Activated CD8-positive, alpha-beta memory T cell treated with anti-CD3 and anti-CD28 coated beads, Interleukin-2, amount 10 ng/mL, durations not matched to agents 7 days and 5 days (primary cell): ENCODE measurements around the gene TSPO. TPM values are rescaled to one million over a fixed set of nuclear protein-coding genes. Genes with fewer than 3 reads are reported as not detected.
"Not testable (repeated sequence)": the region's sequence is repeated elsewhere in the genome, so short reads cannot be mapped to it uniquely, and the experiment has no call there.

Source experiments
- ATAC-seq: fragments of 150-1000 bp; cut with Tn5 transposase; one replicate; pipeline ENCODE4 v1.10.0; 2021; ENCODE audit warnings: moderate library complexity
- CTCF ChIA-PET: fragments of 350-600 bp; sonication (Branson Sonifier 250); formaldehyde crosslinking; loops from one replicate; lab custom pipeline; 2021; ENCODE audit warnings: antibody characterized with exemption; lab: Charles Lee
- DNase-seq: peaks from one replicate; pipeline ENCODE4 v3.0.0-alpha.2; 2020
- H3K27ac Mint-ChIP-seq: one replicate; pipeline ENCODE4 v1.8.0; 2021; ENCODE audit warnings: mild to moderate bottlenecking, mixed read lengths
- H3K27me3 Mint-ChIP-seq: one replicate; pipeline ENCODE4 v1.8.0; 2021; ENCODE audit warnings: mixed read lengths
- H3K36me3 Mint-ChIP-seq: one replicate; pipeline ENCODE4 v1.8.0; 2021; ENCODE audit warnings: mild to moderate bottlenecking, mixed read lengths
- H3K4me1 Mint-ChIP-seq: one replicate; pipeline ENCODE4 v1.8.0; 2021; ENCODE audit warnings: mixed read lengths
- H3K4me3 Mint-ChIP-seq: one replicate; pipeline ENCODE4 v1.8.0; 2021; ENCODE audit warnings: mild to moderate bottlenecking, moderate library complexity, mixed read lengths
- H3K9me3 Mint-ChIP-seq: one replicate; pipeline ENCODE4 v1.8.0; 2022; ENCODE audit warnings: low read depth, mixed read lengths
- total RNA-seq, 2 experiments: library from RNA; stranded (reverse); gene quantifications; one replicate each; pipeline ENCODE4 v1.2.3, GENCODE V29; 2021

The TSPO gene
- total RNA-seq, 2 experiments from 2014 or later: 118 to 131 TPM

- CTCF ChIA-PET: interaction anchor here (0.6 to 2.1 kb wide), 6 partner anchors 10 to 428 kb away, joined by 3 to 11 read pairs (median 4); partner anchors contain the start of gene BIK
- Mint-ChIP-seq H3K27ac (no peak overlapping the region), H3K27me3 (no peaks in the 10 kb centered on the region), H3K9me3 (no peaks in the 10 kb centered on the region), H3K36me3 (peaks cover 21% of the 10 kb centered on the region), H3K4me1 (peaks cover 5% of the 10 kb centered on the region), H3K4me3 (no peak overlapping the region)
- ATAC-seq: peak; percentile 68
- peak; percentile 56 for DNase-seq
Observed at GRCh38 chr22:43136255-43136654, 15.1 kb upstream of the TSPO start.

GRCh38 chr22:43136801-43137200, 14.6 kb upstream of the TSPO start:
- no peaks in the 10 kb centered on the region for H3K9me3 Mint-ChIP-seq
- peaks cover 21% of the 10 kb centered on the region for H3K36me3 Mint-ChIP-seq
- CTCF ChIA-PET: interaction anchor here (0.6 to 2.1 kb wide), 6 partner anchors 10 to 428 kb away, joined by 3 to 11 read pairs (median 4); partner anchors contain the start of gene BIK
- ATAC-seq (no peak), DNase-seq (no peak)
- peaks cover 9% of the 10 kb centered on the region for H3K4me1 Mint-ChIP-seq
- no peak overlapping the region for H3K27ac Mint-ChIP-seq
- H3K4me3 Mint-ChIP-seq: no peak overlapping the region
- H3K27me3 Mint-ChIP-seq: no peaks in the 10 kb centered on the region

GRCh38 chr22:43142880-43143562, 8.3 kb upstream of the TSPO start, which contains the start of gene MCAT:
TSS of gene MCAT (minus strand) at chr22:43143398. CDS start at chr22:43143348, 50 bp downstream.
- CTCF ChIA-PET: interaction anchor here (0.6 to 2.3 kb wide), 5 partner anchors 10 to 1471 kb away, joined by 3 to 10 read pairs (median 3); partner anchors contain the start of gene BIK

GRCh38 chr22:43144949-43145348, 6.4 kb upstream of the TSPO start:
- no peak overlapping the region for H3K27ac Mint-ChIP-seq
- CTCF ChIA-PET: no interaction called here
- ATAC-seq (no peak), DNase-seq (no peak)
- peaks cover 7% of the 10 kb centered on the region for H3K36me3 Mint-ChIP-seq
- H3K9me3 Mint-ChIP-seq: no peaks in the 10 kb centered on the region
- peaks cover 37% of the 10 kb centered on the region for H3K4me1 Mint-ChIP-seq
- no peaks in the 10 kb centered on the region for H3K27me3 Mint-ChIP-seq
- H3K4me3 Mint-ChIP-seq: no peak overlapping the region

More at GRCh38 chr22:43142880-43143562, 8.3 kb upstream of the TSPO start, which contains the start of gene MCAT:
- Mint-ChIP-seq H3K4me3 (peak within 1 kb of the TSS; percentile 91), H3K9me3 (no peaks in the 10 kb centered on the region), H3K27me3 (no peaks in the 10 kb centered on the region), H3K27ac (peak within 1 kb of the TSS; percentile 90), H3K4me1 (peaks cover 30% of the 10 kb centered on the region), H3K36me3 (peaks cover 11% of the 10 kb centered on the region)
- ATAC-seq (peak; percentile 90), DNase-seq (peak; percentile 88)

GRCh38 chr22:43145371-43145770, 6.0 kb upstream of the TSPO start:
- H3K9me3 Mint-ChIP-seq, H3K27me3 Mint-ChIP-seq, H3K36me3 Mint-ChIP-seq, H3K4me3 Mint-ChIP-seq, ATAC-seq, H3K27ac Mint-ChIP-seq, DNase-seq: not testable (repeated sequence)
- CTCF ChIA-PET: interaction anchor here (1.0 kb wide), 1 partner anchor 201 kb away, joined by 3 read pairs; no protein-coding TSS in a partner anchor
- H3K4me1 Mint-ChIP-seq: peaks cover 37% of the 10 kb centered on the region

- CTCF ChIA-PET: interaction anchor here (0.7 to 1.0 kb wide), 2 partner anchors 193 to 200 kb away, joined by 3 to 4 read pairs; no protein-coding TSS in a partner anchor
- not testable (repeated sequence) for ATAC-seq, H3K27me3 Mint-ChIP-seq, H3K27ac Mint-ChIP-seq, H3K4me3 Mint-ChIP-seq, H3K9me3 Mint-ChIP-seq, DNase-seq, H3K36me3 Mint-ChIP-seq
- H3K4me1 Mint-ChIP-seq: peaks cover 38% of the 10 kb centered on the region
Observed at GRCh38 chr22:43146332-43146731, 5.0 kb upstream of the TSPO start.

- ATAC-seq: no peak
- H3K36me3 Mint-ChIP-seq: no peaks in the 10 kb centered on the region
- H3K27me3 Mint-ChIP-seq: no peaks in the 10 kb centered on the region
- H3K9me3 Mint-ChIP-seq: no peaks in the 10 kb centered on the region
- CTCF ChIA-PET: interaction anchor here (1.0 to 1.5 kb wide), 2 partner anchors 10 to 40 kb away, joined by 3 read pairs; no protein-coding TSS in a partner anchor
- H3K27ac Mint-ChIP-seq: peak overlapping the region; percentile 34
- DNase-seq: no peak
- peaks cover 31% of the 10 kb centered on the region for H3K4me1 Mint-ChIP-seq
- no peak overlapping the region for H3K4me3 Mint-ChIP-seq
Observed at GRCh38 chr22:43147821-43148220, 3.5 kb upstream of the TSPO start.

- Mint-ChIP-seq H3K27me3 (no peaks in the 10 kb centered on the region), H3K9me3 (no peaks in the 10 kb centered on the region), H3K4me1 (peaks cover 30% of the 10 kb centered on the region), H3K4me3 (no peak overlapping the region), H3K36me3 (no peaks in the 10 kb centered on the region), H3K27ac (no peak overlapping the region)
- CTCF ChIA-PET: interaction anchor here (1.5 kb wide), 1 partner anchor 10 kb away, joined by 3 read pairs; no protein-coding TSS in a partner anchor
- ATAC-seq (no peak), DNase-seq (no peak)
Observed at GRCh38 chr22:43148581-43148980, 2.8 kb upstream of the TSPO start.

- Mint-ChIP-seq H3K36me3 (no peaks in the 10 kb centered on the region), H3K4me1 (peaks cover 30% of the 10 kb centered on the region), H3K9me3 (no peaks in the 10 kb centered on the region), H3K27me3 (no peaks in the 10 kb centered on the region), H3K27ac (peak overlapping the region; percentile 88), H3K4me3 (peak overlapping the region; percentile 83)
- CTCF ChIA-PET: interaction anchor here (0.7 kb wide), 1 partner anchor 294 kb away, joined by 3 read pairs; the partner anchor contains the start of gene ARFGAP3
- ATAC-seq (peak; percentile 3), DNase-seq (no peak)
Observed at GRCh38 chr22:43150731-43151206, 590 bp upstream of the TSPO start.

- CTCF ChIA-PET: no interaction called here
- peak; percentile 27 for ATAC-seq
- peak overlapping the region; percentile 83 for H3K4me3 Mint-ChIP-seq
Observed at GRCh38 chr22:43152003-43152356, 621 bp downstream of the TSPO start.

GRCh38 chr22:43152357-43153071, 1.2 kb downstream of the TSPO start:
- Mint-ChIP-seq H3K27ac (peak overlapping the region; percentile 85), H3K36me3 (no peaks in the 10 kb centered on the region), H3K4me3 (peak overlapping the region; percentile 83), H3K27me3 (no peaks in the 10 kb centered on the region), H3K9me3 (no peaks in the 10 kb centered on the region), H3K4me1 (peaks cover 28% of the 10 kb centered on the region)
- DNase-seq (peak; percentile 72), ATAC-seq (peak; percentile 81)
- CTCF ChIA-PET: interaction anchor here (0.7 kb wide), 1 partner anchor 9 kb away, joined by 3 read pairs; the partner anchor contains the start of gene MCAT

More at GRCh38 chr22:43152003-43152356, 621 bp downstream of the TSPO start:
- no peaks in the 10 kb centered on the region for H3K27me3 Mint-ChIP-seq
- peak overlapping the region; percentile 85 for H3K27ac Mint-ChIP-seq
- no peak for DNase-seq
- no peaks in the 10 kb centered on the region for H3K9me3 Mint-ChIP-seq
- H3K36me3 Mint-ChIP-seq: no peaks in the 10 kb centered on the region
- peaks cover 32% of the 10 kb centered on the region for H3K4me1 Mint-ChIP-seq

GRCh38 chr22:43153899-43154298, 2.5 kb downstream of the TSPO start:
- Mint-ChIP-seq H3K4me1 (peaks cover 18% of the 10 kb centered on the region), H3K27ac (no peak overlapping the region), H3K4me3 (no peak overlapping the region), H3K9me3 (no peaks in the 10 kb centered on the region), H3K27me3 (no peaks in the 10 kb centered on the region), H3K36me3 (no peaks in the 10 kb centered on the region)
- DNase-seq (no peak), ATAC-seq (no peak)
- CTCF ChIA-PET: no interaction called here
